Measurements from ENCODE around the gene SKIC8.

GRCh38 chr15:78243491-78243941, 55.9 kb downstream of the SKIC8 start:
- no peak for TF ChIP-seq CTCF (IDR thresholded peaks at IDR 0.05)
- TF ChIP-seq POLR2A (IDR thresholded peaks at IDR 0.05), result no peak
- TF ChIP-seq POLR2AphosphoS5 (IDR thresholded peaks at IDR 0.05; ENCODE audit: insufficient read depth in 1 of 2, low read depth in 1 of 2), result no peak
